NCI-H774 (cell line): ENCODE data around the gene PUS1.

ENCODE experiments used
- DNase-seq: peaks from one replicate; lab custom pipeline; 2025; lab: John Stamatoyannopoulos, UW

The PUS1 gene

GRCh38 chr12:131916306-131917138 lies 12.6 kb upstream of the PUS1 start:
- no peak for DNase-seq

GRCh38 chr12:131917139-131917710 lies 11.9 kb upstream of the PUS1 start:
- no peak for DNase-seq

GRCh38 chr12:131917711-131918306 lies 11.3 kb upstream of the PUS1 start:
- DNase-seq, result no peak

GRCh38 chr12:131918311-131919050 lies 10.6 kb upstream of the PUS1 start:
- no peak for DNase-seq

- DNase-seq, result no peak
Measured at GRCh38 chr12:131919051-131919347, 10.1 kb upstream of the PUS1 start.

GRCh38 chr12:131919366-131920156 lies 9.5 kb upstream of the PUS1 start:
- DNase-seq, result no peak

GRCh38 chr12:131920157-131920508 lies 8.9 kb upstream of the PUS1 start:
- DNase-seq, result no peak

- DNase-seq, result no peak
Measured at GRCh38 chr12:131920902-131921840, 7.9 kb upstream of the PUS1 start.

GRCh38 chr12:131921866-131922769 lies 7.0 kb upstream of the PUS1 start:
- DNase-seq, result no peak

- no peak for DNase-seq
Measured at GRCh38 chr12:131922772-131923171, 6.3 kb upstream of the PUS1 start.

GRCh38 chr12:131923260-131923659 lies 5.8 kb upstream of the PUS1 start:
- no peak for DNase-seq

GRCh38 chr12:131927110-131928079 lies 1.7 kb upstream of the PUS1 start:
- no peak for DNase-seq

GRCh38 chr12:131928080-131928710 lies 881 bp upstream of the PUS1 start:
- DNase-seq, result no peak

- no peak for DNase-seq
Measured at GRCh38 chr12:131929581-131930456, 743 bp downstream of the PUS1 start.

- DNase-seq, result no peak
Measured at GRCh38 chr12:131930510-131930909, 1.4 kb downstream of the PUS1 start.

GRCh38 chr12:131933387-131933786 lies 4.3 kb downstream of the PUS1 start:
- no peak for DNase-seq

GRCh38 chr12:131934535-131934934 lies 5.5 kb downstream of the PUS1 start:
- no peak for DNase-seq
